IPS-20b (cell line): Measurements from ENCODE around the gene NBEAL1.
"Not testable (repeated sequence)": the region's sequence is repeated elsewhere in the genome, so short reads cannot be mapped to it uniquely, and the experiment has no call there.

Experiments
- H3K27ac ChIP-seq: one replicate; pipeline ENCODE4 v1.5.1; 2013; ENCODE audit warnings: low read length
- H3K27me3 ChIP-seq: 2 replicates; pipeline ENCODE4 v1.6.1; 2013; ENCODE audit warnings: mild to moderate bottlenecking, low read length, inconsistent platforms; ENCODE audit not compliant: insufficient read depth
- H3K36me3 ChIP-seq: 2 replicates; pipeline ENCODE4 v1.6.1; 2013; ENCODE audit warnings: low read depth, mild to moderate bottlenecking, inconsistent platforms, low read length, moderate library complexity; ENCODE audit not compliant: insufficient read depth
- H3K4me1 ChIP-seq: 2 replicates; pipeline ENCODE4 v1.6.1; 2013; ENCODE audit warnings: mild to moderate bottlenecking, control low read depth, inconsistent platforms, low read length, moderate library complexity; ENCODE audit not compliant: insufficient read depth
- H3K4me3 ChIP-seq: 2 replicates; pipeline ENCODE4 v1.5.1; 2013; ENCODE audit warnings: mild to moderate bottlenecking, low read length, inconsistent platforms
- H3K9ac ChIP-seq: 2 replicates; pipeline ENCODE4 v1.6.1; 2013; ENCODE audit warnings: low read depth, mild to moderate bottlenecking, inconsistent platforms, low read length, moderate library complexity
- H3K9me3 ChIP-seq: 2 replicates; pipeline ENCODE4 v1.6.1; 2013; ENCODE audit warnings: mild to moderate bottlenecking, low read depth, low read length, inconsistent platforms; ENCODE audit not compliant: insufficient read depth

Gene NBEAL1

DNA sequence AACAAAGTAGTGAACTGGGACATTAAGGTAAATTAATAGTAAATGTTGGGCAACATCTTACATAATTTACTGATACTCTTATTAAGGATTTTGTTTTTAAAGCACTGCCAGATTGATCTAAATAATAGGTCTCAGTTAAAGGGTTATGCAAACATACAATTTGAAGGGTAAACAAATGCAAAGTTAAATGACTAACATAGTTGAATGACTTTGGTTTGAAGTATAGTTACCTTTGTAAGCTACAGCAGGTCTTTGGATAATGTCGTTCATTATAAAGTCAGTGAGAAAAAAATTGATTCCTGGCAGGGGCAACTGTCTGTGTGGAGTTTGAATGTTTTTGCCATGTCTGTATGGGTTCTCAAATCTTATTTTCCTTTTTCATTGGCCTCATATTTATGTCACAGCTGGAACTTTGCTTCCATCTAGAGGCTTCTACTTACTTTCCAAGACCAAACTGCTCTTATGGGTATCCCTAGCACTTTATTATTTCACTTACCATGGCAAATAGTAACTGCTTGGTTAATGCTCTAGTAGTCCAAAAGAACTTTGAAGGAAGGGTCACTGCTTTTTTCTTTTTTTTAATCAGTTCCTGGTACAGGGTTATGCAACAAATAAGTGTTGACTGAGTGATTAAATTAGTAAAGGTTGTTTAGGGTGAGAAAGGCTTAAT, 107.8 kb downstream of the NBEAL1 start:
- no peak overlapping the region for H3K9ac ChIP-seq
- no peak overlapping the region for H3K4me3 ChIP-seq
- no peaks in the 10 kb centered on the region for H3K9me3 ChIP-seq
- H3K27me3 ChIP-seq, result no peaks in the 10 kb centered on the region
- no peaks in the 10 kb centered on the region for H3K4me1 ChIP-seq
- H3K36me3 ChIP-seq, result no peaks in the 10 kb centered on the region; the same call in 1 of the 2 replicates
- no peak overlapping the region for H3K27ac ChIP-seq

- no peaks in the 10 kb centered on the region for H3K9me3 ChIP-seq
- H3K4me3 ChIP-seq, result no peak overlapping the region
- H3K4me1 ChIP-seq, result no peaks in the 10 kb centered on the region
- no peak overlapping the region for H3K27ac ChIP-seq
- no peaks in the 10 kb centered on the region for H3K27me3 ChIP-seq
- H3K36me3 ChIP-seq, result no peaks in the 10 kb centered on the region; the same call in none of the 2 replicates
- no peak overlapping the region for H3K9ac ChIP-seq
Observed at GRCh38 chr2:203126996-203127395, 112.3 kb downstream of the NBEAL1 start.

GRCh38 chr2:203135105-203135504, 120.4 kb downstream of the NBEAL1 start:
- no peaks in the 10 kb centered on the region for H3K36me3 ChIP-seq
- no peak overlapping the region for H3K27ac ChIP-seq
- H3K9ac ChIP-seq, result no peak overlapping the region
- H3K27me3 ChIP-seq, result no peaks in the 10 kb centered on the region
- H3K4me1 ChIP-seq, result no peaks in the 10 kb centered on the region
- H3K9me3 ChIP-seq, result no peaks in the 10 kb centered on the region
- no peak overlapping the region for H3K4me3 ChIP-seq

GRCh38 chr2:203143391-203143790, 128.7 kb downstream of the NBEAL1 start:
- H3K4me1 ChIP-seq, result no peaks in the 10 kb centered on the region
- no peak overlapping the region for H3K4me3 ChIP-seq
- H3K9ac ChIP-seq, result no peak overlapping the region
- no peaks in the 10 kb centered on the region for H3K36me3 ChIP-seq
- H3K27me3 ChIP-seq, result no peaks in the 10 kb centered on the region
- H3K27ac ChIP-seq, result no peak overlapping the region
- no peaks in the 10 kb centered on the region for H3K9me3 ChIP-seq

GRCh38 chr2:203149194-203149593, 134.5 kb downstream of the NBEAL1 start:
- no peak overlapping the region for H3K9ac ChIP-seq
- H3K4me3 ChIP-seq, result no peak overlapping the region
- no peaks in the 10 kb centered on the region for H3K4me1 ChIP-seq
- H3K27ac ChIP-seq, result no peak overlapping the region
- H3K9me3 ChIP-seq, result no peaks in the 10 kb centered on the region
- no peaks in the 10 kb centered on the region; the same call in 1 of the 2 replicates for H3K36me3 ChIP-seq
- H3K27me3 ChIP-seq, result no peaks in the 10 kb centered on the region

GRCh38 chr2:203155406-203155805, 140.7 kb downstream of the NBEAL1 start:
- no peak overlapping the region for H3K27ac ChIP-seq
- no peaks in the 10 kb centered on the region for H3K4me1 ChIP-seq
- no peak overlapping the region for H3K9ac ChIP-seq
- no peak overlapping the region for H3K4me3 ChIP-seq
- no peaks in the 10 kb centered on the region for H3K9me3 ChIP-seq
- H3K36me3 ChIP-seq, result no peaks in the 10 kb centered on the region; the same call in 1 of the 2 replicates
- H3K27me3 ChIP-seq, result no peaks in the 10 kb centered on the region

GRCh38 chr2:203162722-203163121, 148.0 kb downstream of the NBEAL1 start:
- H3K36me3 ChIP-seq, H3K4me1 ChIP-seq, H3K9me3 ChIP-seq, H3K27ac ChIP-seq, H3K4me3 ChIP-seq, H3K27me3 ChIP-seq, H3K9ac ChIP-seq: not testable (repeated sequence)

GRCh38 chr2:203164311-203164935, 149.7 kb downstream of the NBEAL1 start:
- Histone ChIP-seq H3K4me1 (no peaks in the 10 kb centered on the region), H3K9me3 (no peaks in the 10 kb centered on the region), H3K9ac (no peak overlapping the region), H3K27ac (no peak overlapping the region), H3K4me3 (no peak overlapping the region), H3K27me3 (no peaks in the 10 kb centered on the region), H3K36me3 (no peaks in the 10 kb centered on the region)

DNA sequence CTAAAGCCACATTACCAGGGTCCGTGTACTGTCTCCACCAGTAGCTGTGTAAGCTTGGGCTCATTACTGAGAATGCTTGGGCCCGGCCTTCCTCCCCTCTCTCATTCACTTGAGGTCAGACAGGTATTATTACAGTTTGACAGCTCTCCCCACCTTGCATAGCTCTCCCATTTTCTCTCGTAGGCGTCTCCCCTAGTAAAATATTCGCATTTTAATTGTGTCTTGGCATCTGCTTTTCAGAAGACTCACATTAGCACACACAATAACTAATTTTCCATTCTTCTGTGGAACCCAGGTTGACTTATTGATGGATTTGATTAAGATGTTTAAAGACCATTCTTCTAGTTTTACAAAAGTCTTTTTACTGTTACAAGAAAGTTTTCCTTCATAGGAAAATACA, 153.1 kb downstream of the NBEAL1 start:
- Histone ChIP-seq H3K4me1 (no peaks in the 10 kb centered on the region), H3K4me3 (no peak overlapping the region), H3K9me3 (no peaks in the 10 kb centered on the region), H3K27ac (no peak overlapping the region), H3K27me3 (no peaks in the 10 kb centered on the region), H3K36me3 (no peaks in the 10 kb centered on the region), H3K9ac (no peak overlapping the region)

DNA sequence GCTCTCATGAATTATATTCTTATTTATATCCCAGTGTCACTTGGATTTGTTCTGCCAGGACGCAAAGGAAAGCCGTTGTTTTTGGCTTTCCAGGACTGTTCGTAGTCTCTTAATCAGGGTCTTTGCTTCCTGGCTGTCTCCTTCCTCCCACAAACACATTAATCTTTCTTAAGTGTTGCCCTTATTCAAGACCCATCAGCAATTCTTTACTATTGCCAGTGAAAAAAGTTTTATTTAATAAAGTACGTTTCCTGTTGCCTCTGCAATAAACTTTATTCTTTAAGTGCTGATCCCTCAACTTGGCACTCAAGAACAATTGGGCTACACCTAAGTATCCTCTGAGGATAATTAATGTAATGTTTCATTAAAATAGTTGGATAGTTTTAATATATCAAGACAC, 155.8 kb downstream of the NBEAL1 start:
- Histone ChIP-seq H3K4me3 (no peak overlapping the region), H3K27me3 (no peaks in the 10 kb centered on the region), H3K9me3 (no peaks in the 10 kb centered on the region), H3K27ac (no peak overlapping the region), H3K4me1 (no peaks in the 10 kb centered on the region), H3K9ac (no peak overlapping the region), H3K36me3 (no peaks in the 10 kb centered on the region)

- Histone ChIP-seq H3K36me3 (no peaks in the 10 kb centered on the region), H3K4me3 (no peak overlapping the region), H3K9me3 (no peaks in the 10 kb centered on the region), H3K4me1 (no peaks in the 10 kb centered on the region), H3K27me3 (no peaks in the 10 kb centered on the region), H3K27ac (no peak overlapping the region), H3K9ac (no peak overlapping the region)
Observed at GRCh38 chr2:203175371-203175770, 160.7 kb downstream of the NBEAL1 start.

DNA sequence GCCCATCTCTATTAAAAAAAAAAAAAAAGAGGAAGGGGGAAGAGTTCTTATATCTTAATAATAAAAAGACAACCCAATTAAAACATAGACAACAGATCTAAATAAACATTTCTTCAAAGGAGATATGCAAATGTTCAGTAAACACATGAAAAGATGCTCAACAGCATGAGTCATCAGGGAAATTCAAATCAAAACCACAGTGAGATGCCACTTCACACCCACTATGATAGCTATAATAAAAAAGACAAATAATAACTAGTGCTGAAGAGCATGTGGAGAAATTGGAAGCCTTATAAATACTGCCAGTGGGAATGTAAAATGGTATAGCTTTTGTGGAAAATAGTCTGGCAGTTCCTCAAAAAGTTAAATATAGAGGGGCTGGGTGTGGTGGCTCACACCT, 162.7 kb downstream of the NBEAL1 start:
- Histone ChIP-seq H3K4me3 (no peak overlapping the region), H3K36me3 (no peaks in the 10 kb centered on the region), H3K9me3 (no peaks in the 10 kb centered on the region), H3K4me1 (no peaks in the 10 kb centered on the region), H3K27ac (no peak overlapping the region), H3K9ac (no peak overlapping the region), H3K27me3 (no peaks in the 10 kb centered on the region)
